H9 (cell line): ENCODE results near the gene SWSAP1. TPM values are rescaled to one million over a fixed set of nuclear protein-coding genes. Genes with fewer than 3 reads are reported as not detected.

ENCODE experiments used
- DNase-seq: peaks from one replicate; pipeline ENCODE4 v3.0.0-alpha.2; 2017
- H2AFZ ChIP-seq: one replicate; pipeline ENCODE4 v1.6.1; 2013; ENCODE audit warnings: mild to moderate bottlenecking, low read length, control low read depth, moderate library complexity
- H2AK5ac ChIP-seq: 2 replicates; pipeline ENCODE4 v1.6.1; 2013; ENCODE audit warnings: low read length, control low read depth, mixed read lengths; ENCODE audit not compliant: insufficient read length
- H2BK120ac ChIP-seq: one replicate; pipeline ENCODE4 v1.6.1; 2013; ENCODE audit warnings: low read depth, mild to moderate bottlenecking, low read length, control low read depth, inconsistent platforms; ENCODE audit not compliant: poor library complexity, severe bottlenecking
- H2BK12ac ChIP-seq: 2 replicates; pipeline ENCODE4 v1.6.1; 2013; ENCODE audit warnings: low read length, control low read depth, mixed read lengths, low read depth; ENCODE audit not compliant: insufficient read length
- H2BK15ac ChIP-seq: 2 replicates; pipeline ENCODE4 v1.6.1; 2013; ENCODE audit warnings: low read depth, low read length, control low read depth
- H2BK20ac ChIP-seq: one replicate; pipeline ENCODE4 v1.6.1; 2013; ENCODE audit warnings: low read depth, mild to moderate bottlenecking, low read length, control low read depth, inconsistent platforms; ENCODE audit not compliant: poor library complexity, severe bottlenecking
- H2BK5ac ChIP-seq: 2 replicates; pipeline ENCODE4 v1.6.1; 2013; ENCODE audit warnings: low read length, control low read depth, mixed read lengths; ENCODE audit not compliant: insufficient read length
- H3K14ac ChIP-seq: 2 replicates; pipeline ENCODE4 v1.6.1; 2013; ENCODE audit warnings: low read length, control low read depth; ENCODE audit not compliant: insufficient read depth
- H3K18ac ChIP-seq: 2 replicates; pipeline ENCODE4 v1.6.1; 2013; ENCODE audit warnings: low read depth, mild to moderate bottlenecking, mixed read lengths, low read length, control low read depth; ENCODE audit not compliant: insufficient read length
- H3K23ac ChIP-seq: 2 replicates; pipeline ENCODE4 v1.6.1; 2013; ENCODE audit warnings: low read length, control low read depth, mixed read lengths, low read depth; ENCODE audit not compliant: insufficient read length
- H3K23me2 ChIP-seq: 2 replicates; pipeline ENCODE4 v1.6.1; 2013; ENCODE audit warnings: low read depth, mild to moderate bottlenecking, mixed read lengths, low read length, control low read depth; ENCODE audit not compliant: insufficient read length, poor library complexity, severe bottlenecking
- H3K27ac ChIP-seq: 2 replicates; pipeline ENCODE4 v1.5.1; 2013; ENCODE audit warnings: low read length, control low read depth, mixed read lengths, low read depth; ENCODE audit not compliant: insufficient read length
- H3K27me3 ChIP-seq: 2 replicates; pipeline ENCODE4 v1.6.1; 2013; ENCODE audit warnings: low read length, control low read depth, inconsistent platforms; ENCODE audit not compliant: insufficient read depth
- H3K4ac ChIP-seq: 2 replicates; pipeline ENCODE4 v1.6.1; 2013; ENCODE audit warnings: low read depth, mild to moderate bottlenecking, control low read depth, inconsistent platforms, low read length, moderate library complexity
- H3K4me1 ChIP-seq: 2 replicates; pipeline ENCODE4 v1.6.1; 2013; ENCODE audit warnings: low read length, control low read depth, inconsistent platforms; ENCODE audit not compliant: insufficient read depth
- H3K4me2 ChIP-seq: 2 replicates; pipeline ENCODE4 v1.6.1; 2013; ENCODE audit warnings: low read length, control low read depth, mixed read lengths; ENCODE audit not compliant: insufficient read length, insufficient read depth
- H3K56ac ChIP-seq: 2 replicates; pipeline ENCODE4 v1.6.1; 2013; ENCODE audit warnings: low read depth, mild to moderate bottlenecking, mixed read lengths, low read length, control low read depth; ENCODE audit not compliant: insufficient read length
- H3K79me1 ChIP-seq: 2 replicates; pipeline ENCODE4 v1.6.1; 2013; ENCODE audit warnings: low read depth, mild to moderate bottlenecking, moderate library complexity, low read length, control low read depth, inconsistent platforms; ENCODE audit not compliant: insufficient read depth, poor library complexity, severe bottlenecking
- H3K79me2 ChIP-seq: 2 replicates; pipeline ENCODE4 v1.6.1; 2013; ENCODE audit warnings: low read length, control low read depth, inconsistent platforms; ENCODE audit not compliant: insufficient read depth
- H3K9ac ChIP-seq: 2 replicates; pipeline ENCODE4 v1.6.1; 2013; ENCODE audit warnings: low read length, control low read depth, mixed read lengths; ENCODE audit not compliant: insufficient read length; ENCODE audit errors: extremely low read depth
- H3K9me3 ChIP-seq: one replicate; pipeline ENCODE4 v1.6.1; 2013; ENCODE audit warnings: low read depth, low read length, inconsistent platforms; ENCODE audit not compliant: control insufficient read depth
- H3T11ph ChIP-seq: one replicate; pipeline ENCODE4 v1.6.1; 2013; ENCODE audit warnings: mild to moderate bottlenecking, low read length, control low read depth, inconsistent platforms
- H4K20me1 ChIP-seq: one replicate; pipeline ENCODE4 v1.6.1; 2013; ENCODE audit not compliant: control insufficient read depth, insufficient read length, insufficient read depth
- H4K5ac ChIP-seq: 2 replicates; pipeline ENCODE4 v1.6.1; 2013; ENCODE audit warnings: low read depth, mild to moderate bottlenecking, mixed read lengths, low read length, control low read depth; ENCODE audit not compliant: insufficient read length
- H4K8ac ChIP-seq: replicated peaks from 2 replicates; pipeline ENCODE4 v1.6.1; 2013; ENCODE audit warnings: low read length, control low read depth, mixed read lengths, low read depth; ENCODE audit not compliant: insufficient read length
- H4K91ac ChIP-seq: 2 replicates; pipeline ENCODE4 v1.6.1; 2013; ENCODE audit warnings: low read depth, mild to moderate bottlenecking, moderate library complexity, mixed read lengths, low read length, control low read depth; ENCODE audit not compliant: insufficient read length
- H3K27ac Mint-ChIP-seq, 3 experiments: 2 replicates in 2 of 3; 3 replicates in 1 of 3; pipeline ENCODE4 v1.8.0; 2020 to 2021; ENCODE audit warnings: mixed read lengths in 3 of 3, mild to moderate bottlenecking in 1 of 3, moderate library complexity in 1 of 3
- H3K27me3 Mint-ChIP-seq: 2 replicates; pipeline ENCODE4 v1.8.0; 2021; ENCODE audit warnings: low read depth, mild to moderate bottlenecking, moderate library complexity, mixed read lengths
- H3K36me3 Mint-ChIP-seq, 3 experiments: 2 replicates in 2 of 3; 3 replicates in 1 of 3; pipeline ENCODE4 v1.8.0; 2020 to 2021; ENCODE audit warnings: low read depth in 3 of 3, mixed read lengths in 3 of 3; ENCODE audit not compliant: insufficient read depth in 1 of 3
- H3K4me1 Mint-ChIP-seq, 2 experiments: 2 replicates each; pipeline ENCODE4 v1.8.0; 2020; ENCODE audit warnings: mixed read lengths in 2 of 2
- H3K4me3 Mint-ChIP-seq, 2 experiments: 2 replicates in 1 of 2; 3 replicates in 1 of 2; pipeline ENCODE4 v1.8.0; 2020 to 2021; ENCODE audit warnings: mild to moderate bottlenecking in 2 of 2, mixed read lengths in 2 of 2, moderate library complexity in 1 of 2
- H3K9me3 Mint-ChIP-seq, 2 experiments: 2 replicates in 1 of 2; 3 replicates in 1 of 2; pipeline ENCODE4 v1.8.0; 2020; ENCODE audit warnings: mild to moderate bottlenecking in 2 of 2, mixed read lengths in 2 of 2, moderate library complexity in 1 of 2
- WGBS: extraction: QIAGEN DNeasy Blood & Tissue Kit; methylation state at CpG from one replicate; pipeline ENCODE4 v1.1.7; 2013; ENCODE audit warnings: missing lambda C conversion rate, low lambda C conversion rate, mixed read lengths; ENCODE audit not compliant: insufficient read length; ENCODE audit errors: extremely low coverage; 5-methylcytosine and 5-hydroxymethylcytosine counted together
- total RNA-seq: library from RNA; stranded (reverse); gene quantifications from 2 replicates; pipeline ENCODE4 v1.2.1, GENCODE V29; 2021
- TF ChIP-seq, protein P1 (sequence below): fragments of 200-600 bp; sonication (generic); conservative IDR thresholded peaks from 3 replicates; pipeline ENCODE4 v1.8.0; 2021; ENCODE audit warnings: antibody characterized with exemption, mild to moderate bottlenecking

Gene SWSAP1
- total RNA-seq, 1 experiment from 2014 or later = 3.8 TPM

DNA sequence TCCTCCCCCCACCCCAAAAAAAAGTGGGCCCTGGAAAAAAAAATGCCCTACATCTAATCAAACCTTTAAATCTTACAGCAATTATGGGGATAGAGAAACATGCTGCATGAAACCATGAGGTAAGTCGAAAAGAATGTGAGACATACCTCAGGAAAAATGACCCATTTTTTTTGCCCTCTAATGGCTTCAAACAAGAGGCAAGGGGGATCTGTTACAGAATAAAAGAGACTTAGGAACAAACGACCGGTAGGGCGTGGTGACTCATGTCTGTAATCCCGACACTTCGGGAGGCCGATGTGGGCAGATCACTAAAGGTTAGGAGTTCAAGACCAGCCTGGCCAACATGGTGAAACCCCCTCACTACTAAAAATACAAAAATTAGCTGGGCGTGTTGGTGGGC, 36.2 kb downstream of the SWSAP1 start:
- Histone ChIP-seq H3K23ac (no peak overlapping the region), H2BK12ac (no peak overlapping the region), H3K4ac (no peak overlapping the region), H3K9ac (no peak overlapping the region), H2BK5ac (no peak overlapping the region), H3K79me2 (no peaks in the 10 kb centered on the region), H2BK20ac (no peak overlapping the region), H3T11ph (no peak overlapping the region), H4K20me1 (no peaks in the 10 kb centered on the region), H3K23me2 (no peaks in the 10 kb centered on the region), H3K27ac (no peak overlapping the region), H3K4me2 (no peak overlapping the region), H4K91ac (no peak overlapping the region), H3K14ac (no peak overlapping the region), H3K79me1 (no peaks in the 10 kb centered on the region), H2AFZ (no peak overlapping the region), H4K5ac (no peak overlapping the region), H2BK120ac (no peak overlapping the region), H2BK15ac (no peak overlapping the region), H3K9me3 (no peaks in the 10 kb centered on the region), H3K4me1 (no peaks in the 10 kb centered on the region), H2AK5ac (no peak overlapping the region), H3K18ac (no peak overlapping the region), H3K27me3 (no peaks in the 10 kb centered on the region), H3K56ac (no peak overlapping the region), H4K8ac (no peak overlapping the region)
- 0 out of 4 replicates have a peak, but pooled peaks cover 0 to 4% of the 10 kb centered on the region in 2 experiments for H3K4me1 Mint-ChIP-seq
- peaks cover 5 to 47% (median 11%) of the 10 kb centered on the region in 3 experiments; a peak in 5 of 7 replicates for H3K36me3 Mint-ChIP-seq
- H3K27me3 Mint-ChIP-seq = no peaks in the 10 kb centered on the region
- TF ChIP-seq, protein P1, sequence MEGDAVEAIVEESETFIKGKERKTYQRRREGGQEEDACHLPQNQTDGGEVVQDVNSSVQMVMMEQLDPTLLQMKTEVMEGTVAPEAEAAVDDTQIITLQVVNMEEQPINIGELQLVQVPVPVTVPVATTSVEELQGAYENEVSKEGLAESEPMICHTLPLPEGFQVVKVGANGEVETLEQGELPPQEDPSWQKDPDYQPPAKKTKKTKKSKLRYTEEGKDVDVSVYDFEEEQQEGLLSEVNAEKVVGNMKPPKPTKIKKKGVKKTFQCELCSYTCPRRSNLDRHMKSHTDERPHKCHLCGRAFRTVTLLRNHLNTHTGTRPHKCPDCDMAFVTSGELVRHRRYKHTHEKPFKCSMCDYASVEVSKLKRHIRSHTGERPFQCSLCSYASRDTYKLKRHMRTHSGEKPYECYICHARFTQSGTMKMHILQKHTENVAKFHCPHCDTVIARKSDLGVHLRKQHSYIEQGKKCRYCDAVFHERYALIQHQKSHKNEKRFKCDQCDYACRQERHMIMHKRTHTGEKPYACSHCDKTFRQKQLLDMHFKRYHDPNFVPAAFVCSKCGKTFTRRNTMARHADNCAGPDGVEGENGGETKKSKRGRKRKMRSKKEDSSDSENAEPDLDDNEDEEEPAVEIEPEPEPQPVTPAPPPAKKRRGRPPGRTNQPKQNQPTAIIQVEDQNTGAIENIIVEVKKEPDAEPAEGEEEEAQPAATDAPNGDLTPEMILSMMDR = no peak
- H3K9me3 Mint-ChIP-seq = no peaks in the 10 kb centered on the region
- H3K27ac Mint-ChIP-seq = no peak overlapping the region
- WGBS = no CpG with 5 or more reads among the region's 8 CpGs
- no peak for DNase-seq
- no peak overlapping the region for H3K4me3 Mint-ChIP-seq
